Right hindlimb (tissue), 1 donor: Measurements from ENCODE around the gene RRH.
"Not testable (repeated sequence)": the region's sequence is repeated elsewhere in the genome, so short reads cannot be mapped to it uniquely, and the experiment has no call there.

ENCODE experiments used
- DNase-seq: peaks from one replicate; pipeline ENCODE4 v3.0.0-alpha.2; 2018

RRH gene

GRCh38 chr4:109827672-109828071 is at the start of gene RRH:
Gene RRH (plus strand): TSS chr4:109827972. CDS start chr4:109828028, 56 bp downstream.
- DNase-seq: no peak

DNA sequence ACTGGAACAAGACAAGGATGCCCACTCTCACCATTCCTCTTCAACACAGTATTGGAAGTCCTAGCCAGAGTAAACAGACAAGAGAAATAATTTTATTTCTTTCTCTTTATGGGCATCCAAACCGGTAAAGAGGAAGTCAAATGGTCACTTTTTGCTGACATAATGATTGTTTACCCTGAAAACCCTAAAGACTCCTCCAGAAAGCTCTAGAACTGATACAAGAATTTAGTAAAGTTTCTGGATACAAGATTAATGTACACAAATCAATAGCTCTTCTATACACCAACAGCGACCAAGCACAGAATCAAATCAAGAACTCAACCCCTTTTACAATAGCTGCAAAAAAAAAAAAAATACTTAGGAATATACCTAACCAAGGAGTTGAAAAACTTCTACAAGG is 45.7 kb upstream of the RRH start:
- DNase-seq: not testable (repeated sequence)

DNA sequence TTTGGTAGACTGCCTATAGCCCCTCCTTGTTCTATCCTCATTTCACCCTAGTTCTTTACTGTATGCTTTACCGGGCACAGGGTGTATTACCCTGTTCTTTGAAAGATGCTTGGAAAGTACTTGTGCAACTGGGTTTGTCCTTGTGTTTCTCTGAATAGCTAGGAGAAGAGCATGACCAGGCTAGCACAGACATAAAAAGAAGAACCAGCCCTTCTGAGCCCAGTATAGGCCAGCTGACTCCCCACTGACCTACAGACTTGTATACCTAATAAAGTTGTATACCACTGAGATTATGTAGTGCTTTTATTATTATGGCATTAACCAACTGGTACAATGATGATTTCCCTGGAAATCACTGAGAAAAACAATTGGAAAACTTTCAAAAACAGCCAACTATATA is 40.9 kb upstream of the RRH start:
- DNase-seq: no peak

GRCh38 chr4:109787807-109788206 is 40.0 kb upstream of the RRH start:
- no peak for DNase-seq

- no peak for DNase-seq
Measured at GRCh38 chr4:109795059-109795458, 32.7 kb upstream of the RRH start.

GRCh38 chr4:109798866-109799265 is 28.9 kb upstream of the RRH start:
- no peak for DNase-seq

DNA sequence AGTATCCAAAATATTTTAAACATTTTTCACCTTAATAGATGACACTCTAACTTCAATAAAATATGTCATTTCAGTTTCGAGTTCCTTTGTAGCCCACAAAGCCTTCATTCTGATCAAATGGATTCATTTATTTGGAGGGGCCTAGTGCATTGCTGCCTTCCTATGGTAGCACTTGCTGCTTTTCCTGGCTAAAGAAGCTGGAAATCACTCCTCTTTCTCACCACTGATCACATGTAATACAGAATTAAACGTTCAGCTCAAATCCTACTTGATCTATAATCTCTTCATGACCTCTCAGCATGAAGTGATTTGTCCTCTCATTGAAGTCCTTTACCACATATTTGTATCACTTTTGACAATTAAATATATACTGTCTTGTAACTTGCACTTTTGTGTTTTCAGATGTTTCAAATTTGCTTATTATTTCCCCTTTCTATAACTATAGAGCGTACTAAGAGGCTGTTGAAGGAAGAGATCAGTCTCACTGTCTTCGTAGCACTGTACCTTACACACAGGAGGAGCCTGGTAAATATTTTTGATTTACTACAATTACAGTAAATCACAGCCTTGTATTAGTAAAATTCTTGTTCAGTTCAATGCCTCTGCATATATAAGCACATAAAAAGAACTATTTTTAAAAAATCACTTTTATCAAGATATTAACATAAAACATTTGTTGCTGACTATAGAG is 26.5 kb upstream of the RRH start:
- DNase-seq: no peak

DNA sequence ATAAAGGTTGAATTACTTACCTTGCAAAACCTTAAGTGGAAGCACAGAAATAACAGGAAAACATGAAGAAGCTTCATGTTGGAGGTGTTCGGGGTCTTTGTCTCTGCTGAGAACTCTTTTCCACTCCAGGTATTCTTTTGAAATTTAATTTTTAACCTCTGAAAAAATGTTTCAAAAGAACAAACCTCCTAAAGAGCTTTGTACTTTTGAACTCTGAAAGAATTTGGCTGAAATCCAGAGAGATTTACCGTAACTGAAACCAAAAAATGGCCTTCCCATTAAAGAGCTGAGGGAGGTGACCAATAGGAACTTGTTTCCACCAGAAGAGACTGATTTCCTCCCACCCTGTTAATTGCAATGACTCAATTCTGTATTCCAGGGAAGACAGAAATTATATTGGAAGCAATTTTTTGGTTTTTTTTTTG is 25.9 kb upstream of the RRH start, which contains the start of gene CFI:
Gene CFI (minus strand): TSS at position 105 of the 425 bp plus-strand sequence. CDS start 28 bp downstream, at position 77.
- no peak for DNase-seq

GRCh38 chr4:109803924-109804571 is 23.7 kb upstream of the RRH start:
- DNase-seq: no peak

GRCh38 chr4:109809655-109810054 is 18.1 kb upstream of the RRH start:
- no peak for DNase-seq

- no peak for DNase-seq
Measured at GRCh38 chr4:109810552-109811387, 17.0 kb upstream of the RRH start.

DNA sequence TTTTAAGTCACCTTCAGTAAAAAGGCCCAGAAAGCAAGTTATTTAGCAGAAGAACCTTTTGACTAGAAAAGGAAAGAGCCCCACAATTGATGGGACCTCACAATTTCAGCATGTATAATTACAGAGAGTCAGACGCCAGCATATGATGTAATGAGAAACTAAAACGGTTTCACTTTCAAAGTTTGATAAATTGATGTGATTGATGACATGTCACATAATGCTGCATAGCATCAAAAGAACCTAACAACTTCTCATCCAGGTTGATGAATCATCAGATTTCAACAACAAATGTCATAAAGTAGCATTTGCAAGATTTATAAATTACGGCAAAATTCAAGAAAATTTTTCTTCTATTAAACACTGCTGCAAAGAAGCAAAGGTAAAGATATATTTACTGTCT is 16.1 kb upstream of the RRH start:
- DNase-seq: no peak

DNA sequence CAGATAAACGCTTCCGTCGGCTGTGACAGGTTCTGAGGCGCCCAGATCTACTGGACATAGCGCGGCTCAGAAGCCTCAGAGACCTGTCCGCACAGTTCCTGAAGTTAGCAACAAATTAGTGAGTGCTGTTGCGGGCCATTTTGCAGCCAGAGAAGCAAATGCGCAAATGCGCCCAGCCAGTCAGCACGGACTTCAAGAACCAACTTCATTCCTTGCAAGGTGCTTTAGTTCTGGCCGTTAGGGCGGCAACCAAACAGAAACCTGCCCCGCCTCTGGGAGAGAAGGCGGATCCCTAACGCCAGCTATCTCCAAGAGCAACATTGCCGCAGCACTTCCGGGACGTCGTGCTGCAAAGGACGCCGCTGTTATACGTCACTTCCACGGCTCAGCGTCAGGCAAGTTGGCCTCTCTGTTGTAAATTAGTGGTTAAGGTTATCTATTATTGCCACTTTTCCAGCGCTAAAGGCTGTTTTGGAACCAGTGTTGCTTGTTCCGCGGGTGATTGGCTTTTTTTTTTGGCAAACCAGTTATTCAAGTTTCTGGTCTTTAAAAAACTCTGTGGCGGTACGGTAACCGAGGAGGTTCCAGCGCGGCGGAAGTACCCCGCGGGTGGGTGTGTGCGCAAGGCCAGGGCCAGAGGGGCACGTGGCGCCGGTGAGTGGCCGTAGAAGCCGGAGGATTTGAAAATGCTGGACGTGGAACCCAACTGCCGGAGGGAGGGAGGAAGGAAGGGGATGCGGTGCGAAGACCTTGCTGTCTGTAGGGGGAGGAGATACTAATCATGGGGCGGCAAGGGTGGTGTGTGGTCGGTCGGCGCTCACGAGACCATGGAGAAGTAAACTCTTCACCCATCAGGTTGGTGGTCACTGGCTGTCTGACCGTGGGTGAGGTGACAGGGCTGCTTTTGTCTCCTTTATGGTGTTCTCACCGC is 12.4 kb upstream of the RRH start, which contains the start of gene GAR1:
Gene GAR1 (plus strand): TSS at position 612 of the 931 bp plus-strand sequence. CDS start 403 bp downstream, outside the sequence.
- DNase-seq: peak; percentile 94

DNA sequence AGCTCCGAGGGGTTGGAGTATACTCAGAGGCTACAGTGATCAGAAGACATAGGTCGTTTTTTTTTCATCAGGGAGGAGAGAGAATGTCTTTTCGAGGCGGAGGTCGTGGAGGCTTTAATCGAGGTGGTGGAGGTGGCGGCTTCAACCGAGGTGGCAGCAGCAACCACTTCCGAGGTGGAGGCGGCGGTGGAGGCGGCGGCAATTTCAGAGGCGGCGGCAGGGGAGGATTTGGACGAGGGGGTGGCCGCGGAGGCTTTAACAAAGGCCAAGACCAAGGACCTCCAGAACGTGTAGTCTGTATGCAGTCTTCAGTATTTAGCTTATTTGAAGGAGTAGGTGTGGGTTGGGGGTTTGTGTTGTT is 11.7 kb upstream of the RRH start:
- DNase-seq: no peak

GRCh38 chr4:109816894-109817293 is 10.9 kb upstream of the RRH start:
- DNase-seq: no peak

DNA sequence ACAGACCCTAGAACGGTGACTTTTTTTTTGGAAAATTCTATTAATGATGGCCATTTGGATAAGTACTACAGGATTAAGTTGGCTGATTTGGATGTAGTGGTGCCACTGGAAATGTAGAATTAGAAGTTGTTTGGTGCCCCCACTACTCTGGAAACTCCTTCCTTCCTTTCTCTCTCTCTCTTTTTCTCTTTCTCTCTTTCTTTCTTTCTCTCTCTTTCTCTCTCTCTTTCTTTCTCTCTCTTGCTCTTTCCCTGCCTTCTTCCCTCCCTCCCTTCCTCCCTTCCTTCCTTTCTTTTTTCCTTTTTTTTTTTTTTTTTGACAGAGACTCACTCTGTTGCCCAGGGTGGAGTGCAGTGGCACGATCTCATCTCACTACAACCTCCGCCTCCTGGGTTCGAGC is 9.5 kb upstream of the RRH start:
- no peak for DNase-seq

DNA sequence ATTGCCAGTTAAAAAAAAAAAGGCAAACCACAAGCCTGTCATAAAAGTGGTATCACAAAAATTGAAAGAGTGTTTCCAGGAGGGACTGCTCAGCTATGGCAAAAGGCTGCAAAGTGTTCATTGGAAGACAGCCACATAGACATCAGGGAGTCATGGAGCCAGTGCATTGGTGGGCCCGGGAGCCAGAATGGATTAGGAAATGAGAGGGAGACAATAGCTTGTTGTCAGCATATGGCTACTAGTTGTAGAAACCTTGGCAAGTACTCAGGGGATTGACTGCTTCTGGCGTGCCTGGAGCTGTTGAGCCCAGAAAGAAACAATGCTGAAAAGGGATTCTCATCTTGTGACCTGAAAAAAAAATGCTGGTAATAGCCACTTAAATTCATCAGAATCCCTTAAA is 7.2 kb upstream of the RRH start:
- DNase-seq: no peak

DNA sequence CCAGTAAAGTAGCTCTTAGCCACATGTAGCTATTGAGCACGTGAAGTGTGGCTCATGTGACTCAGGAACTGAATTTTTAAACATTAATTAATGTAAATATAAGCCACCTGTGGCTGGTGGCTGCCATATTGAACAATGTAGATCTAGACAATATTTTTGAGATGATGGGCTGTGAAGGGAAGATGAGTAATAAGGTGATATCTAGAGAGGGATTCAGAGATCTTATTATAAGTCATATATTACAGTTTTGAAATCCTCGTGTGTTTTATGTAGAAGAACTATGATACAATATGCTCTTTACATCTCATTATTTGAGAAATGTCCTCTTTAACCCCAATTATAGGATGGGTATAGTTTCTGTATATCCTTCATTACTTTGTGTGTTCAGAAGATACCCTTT is 6.6 kb upstream of the RRH start:
- DNase-seq: no peak

DNA sequence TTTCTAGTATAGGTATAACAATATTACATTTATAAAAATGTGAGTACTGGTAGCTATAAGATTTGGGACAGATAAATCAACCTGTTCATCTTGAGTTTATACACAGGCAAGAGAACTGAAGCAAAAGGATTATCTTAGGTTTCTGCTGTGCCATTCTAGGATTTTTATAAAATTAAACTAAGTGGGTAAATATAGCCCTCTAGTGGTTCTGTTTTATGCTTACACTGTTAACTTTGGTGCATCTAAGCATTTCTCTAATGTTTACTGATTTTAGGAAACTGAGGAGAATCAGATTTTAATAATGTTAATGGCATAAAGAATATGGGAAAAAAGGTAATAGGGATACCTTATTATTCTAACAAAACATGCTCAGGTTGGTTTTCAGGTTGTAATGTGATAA is 1.1 kb upstream of the RRH start:
- no peak for DNase-seq

GRCh38 chr4:109833756-109834155 is 6.0 kb downstream of the RRH start:
- DNase-seq: no peak

DNA sequence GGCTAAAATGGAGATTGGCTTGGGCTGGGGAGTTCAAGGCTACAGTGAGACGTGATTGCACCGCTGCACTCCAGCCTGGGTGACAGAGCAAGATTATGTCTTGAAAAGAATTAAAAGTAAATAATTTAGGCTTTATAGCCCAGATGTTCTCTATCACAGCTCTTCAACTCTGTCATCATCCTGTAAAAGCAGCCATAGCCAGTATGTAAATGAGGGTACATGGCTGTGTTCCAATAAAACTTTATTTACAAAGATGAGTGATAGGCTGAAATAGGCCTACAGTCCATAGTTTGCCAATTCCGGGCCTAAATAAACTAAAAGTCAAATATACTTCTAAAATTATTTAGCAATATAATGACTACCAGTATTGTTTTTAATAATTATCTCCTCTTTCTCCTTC is 9.2 kb downstream of the RRH start:
- no peak for DNase-seq

DNA sequence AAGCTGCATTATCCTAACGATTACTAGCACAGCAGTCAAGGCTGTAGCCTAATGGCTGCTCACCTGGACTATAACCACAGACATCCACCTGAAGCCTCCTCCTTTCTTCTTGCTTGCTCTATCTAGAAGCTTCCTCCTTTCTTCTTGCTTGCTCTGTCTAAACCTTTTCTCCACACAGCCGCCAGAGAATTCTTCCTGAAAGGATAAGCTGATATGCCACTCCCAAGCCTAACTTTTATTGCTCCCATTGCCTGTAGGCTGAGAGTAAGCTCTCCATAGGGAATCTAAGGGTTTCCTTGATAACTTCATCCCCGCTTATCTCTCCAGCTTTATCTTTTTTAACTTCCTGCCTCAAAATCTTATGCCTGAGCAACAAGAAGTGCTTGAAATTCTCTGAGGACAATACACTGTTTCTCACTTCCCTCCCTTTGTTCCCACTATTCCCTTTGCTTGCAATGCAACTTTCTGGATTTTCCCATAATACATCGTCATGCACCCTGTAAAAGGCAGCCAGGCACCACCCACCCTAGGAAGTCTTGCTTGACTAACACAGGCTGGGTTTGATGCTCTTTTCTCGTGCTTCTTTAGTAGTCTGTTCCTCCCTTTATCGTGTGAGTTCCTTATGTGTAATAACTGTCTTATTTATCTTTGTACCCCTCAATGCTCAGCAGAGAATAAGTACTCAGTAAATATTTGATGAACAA is 18.8 kb downstream of the RRH start:
- no peak for DNase-seq
